Adrenal gland (tissue), 5 donors: Measurements from ENCODE around the gene PRTFDC1.

ENCODE experiments used
- CTCF ChIP-seq, 6 experiments: fragments of 450-650 bp in 4 of 6; fragments of 200-600 bp in 2 of 6; sonication (generic) in 1 of 6; IDR thresholded peaks; 1 replicate in 5 of 6; 2 replicates in 1 of 6; pipeline versions ENCODE4 v1.5.1 to v1.8.0; 2016 to 2021; ENCODE audit warnings: antibody characterized with exemption in 6 of 6, mild to moderate bottlenecking in 2 of 6, moderate library complexity in 1 of 6
- POLR2A ChIP-seq, 2 donors: fragments of 450-650 bp; IDR thresholded peaks; one replicate each; pipeline ENCODE4 v1.6.1; 2017; ENCODE audit warnings: antibody characterized with exemption in 2 of 2, mild to moderate bottlenecking in 2 of 2, moderate library complexity in 1 of 2
- donor health status: DM: no; HTN: no; CAD: no.

GRCh38 chr10:24929056-24929544 is 23.3 kb downstream of the PRTFDC1 start:
- TF ChIP-seq CTCF (IDR thresholded peaks at IDR 0.05) (no peak), POLR2A (IDR thresholded peaks at IDR 0.05) (no peak)
